GM18505 (cell line): ENCODE measurements around the gene TMEM242.
"Not testable (repeated sequence)": the region's sequence is repeated elsewhere in the genome, so short reads cannot be mapped to it uniquely, and the experiment has no call there.

ENCODE experiments used
- ATAC-seq: cut with Tn5 transposase; IDR thresholded peaks from one replicate; pipeline ENCODE4 v1.9.1; 2021; ENCODE audit not compliant: unreplicated experiment
- POLR2A ChIP-seq: IDR thresholded peaks from 4 replicates; pipeline ENCODE4 v1.6.1; 2011; ENCODE audit warnings: borderline replicate concordance; ENCODE audit not compliant: insufficient read depth, insufficient read length; ENCODE audit errors: extremely low read depth

The TMEM242 gene

DNA sequence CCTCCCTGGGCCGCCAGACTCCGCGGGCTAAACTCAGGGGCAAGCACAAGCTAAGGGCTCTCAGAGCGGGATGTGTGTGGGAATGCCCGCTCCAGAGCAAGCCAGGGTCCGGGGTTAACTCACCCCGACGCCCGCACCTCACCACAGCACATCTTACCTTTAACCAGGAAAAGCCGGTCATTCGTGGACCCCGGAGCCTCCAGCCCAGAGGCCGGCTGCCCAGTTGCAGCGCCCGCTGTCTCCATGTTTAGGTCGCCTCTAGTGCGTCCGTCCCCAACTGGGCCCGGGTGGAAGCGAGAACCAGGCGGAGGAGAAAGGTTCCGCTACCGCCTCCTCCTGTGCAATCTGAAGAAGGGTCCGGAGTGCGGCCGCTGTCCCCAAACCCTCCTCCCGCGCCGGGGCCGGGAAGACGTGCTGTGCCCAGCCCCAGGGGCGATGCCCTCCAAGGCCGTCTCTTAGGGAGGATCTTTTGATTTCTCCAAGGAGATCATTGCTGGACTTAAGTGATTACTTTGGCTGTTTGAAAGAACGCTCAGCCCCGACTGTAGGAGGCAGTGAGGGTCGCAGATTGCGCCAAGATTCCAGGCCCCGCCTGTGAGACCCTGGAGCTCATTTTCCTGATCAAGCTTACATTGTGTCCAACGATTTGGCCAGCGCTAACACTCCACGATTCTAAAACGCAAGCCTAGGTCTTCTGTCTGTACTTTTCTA, at the start of gene TMEM242:
Gene TMEM242, minus strand, starts transcription at position 265 of the 711 bp plus-strand sequence. Its CDS starts 20 bp downstream, at position 245.
- peak; percentile 94 for TF ChIP-seq POLR2A
- peak; percentile 86 for ATAC-seq

DNA sequence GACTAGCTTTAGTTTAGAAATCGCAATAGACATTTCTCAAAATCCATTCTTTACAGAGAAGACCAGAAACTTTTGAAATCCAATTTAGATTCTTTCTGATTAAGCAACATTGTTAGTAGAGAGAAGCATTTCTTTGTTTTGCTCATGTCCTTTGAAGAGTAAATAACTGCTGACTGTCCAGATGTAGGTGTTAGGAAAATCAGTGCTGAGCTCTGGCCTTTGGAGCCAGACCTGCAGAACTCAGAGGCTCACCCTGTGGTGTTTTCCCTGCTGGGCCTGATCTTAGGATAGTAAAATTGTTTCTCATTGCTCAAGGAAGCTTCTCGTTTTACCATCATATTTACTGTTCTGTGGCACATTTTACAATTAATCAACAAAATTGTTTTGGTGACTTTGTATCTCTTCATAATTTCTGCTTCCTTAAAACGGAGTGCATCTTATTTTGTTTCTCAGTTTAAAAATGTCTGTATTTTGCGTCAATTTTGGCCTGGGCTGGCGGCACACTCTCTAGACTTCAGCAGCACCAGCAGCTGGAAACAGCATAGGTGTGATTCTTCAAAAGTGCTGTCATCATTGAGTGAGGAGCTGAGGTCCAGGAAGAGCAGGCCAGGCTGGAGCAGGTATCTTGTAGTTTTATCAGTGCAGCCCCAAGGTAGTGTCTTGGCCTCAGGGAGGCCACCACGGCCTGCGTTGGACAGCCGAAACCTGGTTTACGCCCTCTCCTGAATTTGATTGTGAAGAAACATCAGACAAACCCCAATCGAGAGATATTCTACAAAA, 49.4 kb upstream of the TMEM242 start:
- no peak for ATAC-seq
- TF ChIP-seq POLR2A: no peak

GRCh38 chr6:157370755-157371154, 47.4 kb upstream of the TMEM242 start:
- no peak for ATAC-seq
- TF ChIP-seq POLR2A: no peak

- ATAC-seq: no peak
- TF ChIP-seq POLR2A: no peak
These were observed 45.2 kb upstream of the TMEM242 start for GRCh38 chr6:157368359-157369049.

- no peak for TF ChIP-seq POLR2A
- ATAC-seq: no peak
These were observed 43.3 kb upstream of the TMEM242 start for GRCh38 chr6:157366648-157367047.

DNA sequence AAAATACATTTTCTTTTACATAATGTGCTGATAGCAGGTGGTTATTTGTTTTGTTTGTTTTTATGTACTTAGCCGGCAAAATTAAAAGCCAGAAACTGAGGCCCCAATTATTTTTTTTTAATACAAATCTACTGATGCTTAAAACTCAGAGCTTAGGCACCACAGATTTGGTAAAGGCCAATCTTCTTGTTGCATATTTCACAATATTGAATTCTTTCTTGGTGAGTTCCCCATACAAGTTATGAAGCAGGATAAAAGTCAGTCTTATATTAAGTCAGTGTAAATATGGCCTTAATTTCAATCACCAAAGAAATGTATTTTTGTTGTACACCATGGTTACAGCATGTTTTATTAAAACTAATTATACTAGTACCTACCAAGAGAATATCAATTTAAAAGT, 41.4 kb upstream of the TMEM242 start:
- no peak for TF ChIP-seq POLR2A
- ATAC-seq: no peak

- TF ChIP-seq POLR2A: no peak
- no peak for ATAC-seq
These were observed 38.6 kb upstream of the TMEM242 start for GRCh38 chr6:157361886-157362285.

DNA sequence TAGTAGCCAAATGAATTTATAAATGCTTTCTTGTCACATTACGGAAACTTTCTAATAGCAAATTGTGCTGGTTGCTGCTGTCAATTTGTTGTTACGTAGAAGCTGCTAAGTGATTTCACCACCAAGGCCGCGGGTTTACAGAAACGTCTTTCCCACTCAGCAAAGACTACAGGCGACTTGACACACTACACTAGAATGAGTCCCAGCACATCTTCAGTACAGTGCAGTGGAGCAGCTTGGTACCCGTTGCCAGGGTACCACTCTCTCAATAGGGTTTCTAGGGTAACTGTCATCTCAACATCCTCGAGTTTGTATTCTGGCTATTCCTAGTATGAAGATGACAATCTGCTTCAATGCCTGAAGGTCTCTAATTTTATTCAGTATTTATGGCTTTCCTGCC, 35.0 kb upstream of the TMEM242 start:
- TF ChIP-seq POLR2A: no peak
- no peak for ATAC-seq

- TF ChIP-seq POLR2A: no peak
- ATAC-seq: no peak
These were observed 23.1 kb upstream of the TMEM242 start for GRCh38 chr6:157346373-157346772.

DNA sequence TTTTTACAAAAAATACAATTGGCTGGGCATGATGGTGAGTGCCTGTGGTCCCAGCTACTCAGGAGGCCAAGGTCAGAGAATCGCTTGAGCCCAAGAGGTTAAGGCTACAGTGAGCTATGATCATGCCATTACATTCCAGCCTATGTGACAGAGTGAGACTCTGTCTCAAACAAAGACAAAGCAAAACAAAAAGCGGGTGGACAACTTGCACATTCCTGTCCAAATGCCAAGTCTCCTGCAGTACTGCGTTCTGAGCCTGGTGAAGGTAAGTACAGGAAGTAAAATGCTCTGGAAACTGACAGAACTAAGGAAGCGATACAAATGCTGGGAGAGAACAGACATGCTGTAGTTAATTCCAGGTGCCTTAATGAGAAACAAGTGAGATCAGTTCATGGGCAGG, 20.4 kb upstream of the TMEM242 start:
- ATAC-seq: no peak
- TF ChIP-seq POLR2A: no peak

DNA sequence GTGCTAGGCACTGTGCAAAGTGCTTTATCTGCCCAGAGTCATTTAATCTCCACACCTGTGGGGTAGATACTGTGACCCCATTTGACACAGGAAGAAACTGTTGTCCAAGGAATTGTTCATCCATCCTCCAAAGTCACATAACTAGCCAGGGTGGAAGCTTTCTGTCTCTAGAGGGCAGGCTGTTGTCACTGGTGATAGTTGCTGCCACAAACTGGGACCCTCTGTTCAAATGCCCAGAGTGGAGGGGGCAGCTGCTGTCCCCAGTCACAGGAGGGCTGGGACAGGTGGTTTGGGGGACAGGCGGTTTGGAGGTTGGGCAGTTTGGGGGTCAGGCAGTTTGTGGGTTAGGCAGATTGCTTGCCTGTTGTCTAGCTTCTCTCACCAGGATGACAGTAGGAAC, 16.1 kb upstream of the TMEM242 start:
- ATAC-seq: no peak
- TF ChIP-seq POLR2A: no peak

DNA sequence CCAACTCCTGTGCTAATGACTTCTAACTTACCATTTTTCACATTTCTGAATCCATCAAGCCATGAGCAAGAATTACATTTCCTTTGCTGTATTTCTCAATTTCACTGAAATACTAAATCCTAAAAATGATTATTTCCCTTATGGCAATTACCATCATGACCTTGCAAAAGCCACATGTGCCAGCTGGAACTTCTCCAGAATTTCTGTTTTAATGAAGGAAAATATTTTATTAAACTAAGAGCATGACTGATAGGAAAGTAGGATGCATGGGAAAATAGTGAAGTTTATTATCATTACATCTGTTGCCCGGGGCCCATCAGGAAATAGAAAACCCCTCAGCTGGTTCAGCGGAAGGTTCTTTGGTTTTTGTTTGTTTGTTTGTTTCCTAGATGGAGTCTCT, 14.4 kb upstream of the TMEM242 start:
- ATAC-seq: no peak
- TF ChIP-seq POLR2A: no peak

- ATAC-seq: not testable (repeated sequence)
These were observed 14.0 kb upstream of the TMEM242 start for GRCh38 chr6:157337276-157337675.

- no peak for ATAC-seq
- TF ChIP-seq POLR2A: no peak
These were observed 12.5 kb upstream of the TMEM242 start for GRCh38 chr6:157335829-157336228.

DNA sequence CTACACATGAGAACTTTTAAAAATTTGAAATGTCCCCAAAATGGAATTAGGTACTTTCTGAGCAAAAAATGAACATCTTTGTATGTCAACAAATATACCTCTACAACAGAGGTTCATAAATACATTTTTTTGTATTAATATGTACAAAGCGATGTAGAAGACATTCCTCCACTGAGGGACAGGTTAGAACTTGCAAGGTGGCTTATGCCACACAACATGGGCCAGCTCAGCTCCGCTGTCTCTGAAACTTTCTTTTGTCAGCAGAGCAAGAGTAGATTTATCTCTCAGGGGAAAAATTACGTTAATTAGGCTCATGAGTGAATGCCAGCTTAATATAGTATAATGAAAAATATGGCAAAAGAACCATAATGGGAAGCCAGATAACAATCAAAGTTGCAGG, 10.6 kb upstream of the TMEM242 start:
- ATAC-seq: no peak
- TF ChIP-seq POLR2A: no peak

DNA sequence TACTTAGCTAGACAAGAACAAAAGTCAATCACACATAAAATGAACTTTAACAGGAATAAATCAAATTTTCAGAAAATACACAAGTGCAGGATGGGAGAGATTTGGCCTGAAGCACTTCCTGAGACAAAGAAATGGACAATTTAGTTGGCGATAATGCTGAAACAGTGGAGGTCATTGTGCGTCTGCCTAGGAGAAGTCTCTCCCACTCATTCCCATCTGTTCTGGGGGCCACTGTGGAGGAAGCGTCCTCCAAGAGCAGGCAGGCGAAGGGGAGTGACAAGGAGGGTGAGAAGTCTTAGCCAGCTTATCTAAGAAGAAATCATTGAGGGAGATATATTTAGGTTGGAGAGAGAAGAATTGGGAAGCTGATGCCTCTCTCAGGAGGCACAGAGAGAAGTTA, 10.2 kb upstream of the TMEM242 start:
- no peak for ATAC-seq
- TF ChIP-seq POLR2A: no peak
